NCI-H460 (cell line): ENCODE results near the gene SEPTIN14. TPM values are rescaled to one million over a fixed set of nuclear protein-coding genes. Genes with fewer than 3 reads are reported as not detected.
"Not testable (repeated sequence)": the region's sequence is repeated elsewhere in the genome, so short reads cannot be mapped to it uniquely, and the experiment has no call there.

Experiments
- DNase-seq: peaks from one replicate; pipeline ENCODE4 v3.0.0-alpha.2; 2016; ENCODE audit warnings: low read depth; ENCODE audit errors: extremely low read depth
- small RNA-seq, 2 experiments: library from RNA; depleted of rRNA; stranded (forward); fragments of <200 nt; gene quantifications; one replicate each; pipeline ENCODE3, GENCODE V24; 2014
- total RNA-seq: library from RNA; depleted of rRNA; stranded (reverse); fragments of >200 nt; shearing (Covaris generic); gene quantifications from 2 replicates; pipeline ENCODE4 v1.2.3, GENCODE V29; 2014; rRNA removed

SEPTIN14 gene
- total RNA-seq, 1 experiment from 2014 or later, result not detected

- no peak for DNase-seq
Observed at GRCh38 chr7:55786901-55787300, 75.7 kb downstream of the SEPTIN14 start.

GRCh38 chr7:55785444-55785843 lies 77.1 kb downstream of the SEPTIN14 start:
- not testable (repeated sequence) for DNase-seq

- no peak for DNase-seq
Observed at GRCh38 chr7:55784151-55784550, 78.4 kb downstream of the SEPTIN14 start.

GRCh38 chr7:55778631-55779030 lies 83.9 kb downstream of the SEPTIN14 start:
- DNase-seq, result no peak

- DNase-seq, result no peak
Observed at GRCh38 chr7:55776196-55776595, 86.4 kb downstream of the SEPTIN14 start.

GRCh38 chr7:55775051-55775420 lies 87.5 kb downstream of the SEPTIN14 start:
- no peak for DNase-seq

GRCh38 chr7:55774327-55775050 lies 88.1 kb downstream of the SEPTIN14 start:
- no peak for DNase-seq

GRCh38 chr7:55770778-55771177 lies 91.8 kb downstream of the SEPTIN14 start:
- no peak for DNase-seq

GRCh38 chr7:55753274-55753862 lies 109.2 kb downstream of the SEPTIN14 start:
- not testable (repeated sequence) for DNase-seq

GRCh38 chr7:55744706-55745105 lies 117.8 kb downstream of the SEPTIN14 start:
- DNase-seq, result not testable (repeated sequence)

Small RNA genes within 50 kb of the gene (small RNA-seq; reads per million reads assigned to genes)
- gene AC092647.1, result 0 reads per million in 2 experiments
- gene AC092647.2, result 0 reads per million in 2 experiments
- 0 reads per million in 2 experiments for gene RNU6-1126P

Other genes with a start within 250 kb of the SEPTIN14 start
- 0.69 and 0.74 TPM in 2 replicates for gene ZNF713, start 24.7 kb upstream of the SEPTIN14 start, total RNA-seq
- 9.8 and 13.9 TPM in 2 replicates for gene MRPS17, start 89.1 kb upstream of the SEPTIN14 start, total RNA-seq
- gene NIPSNAP2, start 101.8 kb upstream of the SEPTIN14 start, total RNA-seq, result 32.7 and 38.1 TPM in 2 replicates
- 40.3 and 50.0 TPM in 2 replicates for gene PSPH, start 188.7 kb upstream of the SEPTIN14 start, total RNA-seq
- 134 and 137 TPM in 2 replicates for gene CCT6A, start 189.0 kb upstream of the SEPTIN14 start, total RNA-seq
- gene SUMF2, start 201.5 kb upstream of the SEPTIN14 start, total RNA-seq, result 81.5 and 99.4 TPM in 2 replicates
- gene PHKG1, start 230.2 kb upstream of the SEPTIN14 start, total RNA-seq, result not detected in 2 replicates
- gene CHCHD2, start 243.7 kb upstream of the SEPTIN14 start, total RNA-seq, result 141 and 167 TPM in 2 replicates